HG03460 (cell line): ENCODE data around the gene COX6A2.
A peak's percentile ranks its signal among the peaks of the same experiment; 100 is the strongest.
"Not testable (repeated sequence)": the region's sequence is repeated elsewhere in the genome, so short reads cannot be mapped to it uniquely, and the experiment has no call there.

Source experiments
- ATAC-seq: cut with Tn5 transposase; IDR thresholded peaks from one replicate; pipeline ENCODE4 v1.9.1; 2021; ENCODE audit not compliant: unreplicated experiment

COX6A2 gene

GRCh38 chr16:31461921-31462804 is 34.0 kb upstream of the COX6A2 start:
- no peak for ATAC-seq

- no peak for ATAC-seq
Measured at GRCh38 chr16:31461201-31461920, 33.2 kb upstream of the COX6A2 start.

GRCh38 chr16:31460582-31461002 is 32.4 kb upstream of the COX6A2 start:
- no peak for ATAC-seq

GRCh38 chr16:31459687-31460581 is 31.8 kb upstream of the COX6A2 start:
- ATAC-seq = peak; percentile 56

GRCh38 chr16:31458844-31459686 is 30.9 kb upstream of the COX6A2 start, which contains the start of gene ARMC5:
ARMC5 (plus strand) TSS chr16:31459501; CDS start chr16:31459525, 24 bp downstream.
- peak; percentile 69 for ATAC-seq

GRCh38 chr16:31458073-31458843 is 30.1 kb upstream of the COX6A2 start:
- ATAC-seq = peak; percentile 15

- ATAC-seq = no peak
Measured at GRCh38 chr16:31456988-31457360, 28.8 kb upstream of the COX6A2 start.

- no peak for ATAC-seq
Measured at GRCh38 chr16:31455601-31456314, 27.6 kb upstream of the COX6A2 start.

- ATAC-seq = no peak
Measured at GRCh38 chr16:31453255-31454204, 25.4 kb upstream of the COX6A2 start.

- no peak for ATAC-seq
Measured at GRCh38 chr16:31452631-31453106, 24.5 kb upstream of the COX6A2 start.

GRCh38 chr16:31451681-31452351 is 23.7 kb upstream of the COX6A2 start:
- ATAC-seq = no peak

- ATAC-seq = no peak
Measured at GRCh38 chr16:31451201-31451600, 23.0 kb upstream of the COX6A2 start.

GRCh38 chr16:31445931-31446330 is 17.8 kb upstream of the COX6A2 start:
- ATAC-seq = not testable (repeated sequence)

GRCh38 chr16:31441956-31442355 is 13.8 kb upstream of the COX6A2 start:
- no peak for ATAC-seq

- no peak for ATAC-seq
Measured at GRCh38 chr16:31440516-31441184, 12.5 kb upstream of the COX6A2 start.

GRCh38 chr16:31439519-31439918 is 11.4 kb upstream of the COX6A2 start:
- ATAC-seq = no peak
